GM21447 (cell line): ENCODE results near the gene DLGAP4.
A peak's percentile ranks its signal among the peaks of the same experiment; 100 is the strongest.

Experiments used
- ATAC-seq: cut with Tn5 transposase; IDR thresholded peaks from one replicate; pipeline ENCODE4 v1.9.1; 2021; ENCODE audit not compliant: unreplicated experiment

DLGAP4 gene

GRCh38 chr20:36446557-36446956, 140.4 kb downstream of the DLGAP4 start:
- no peak for ATAC-seq

- no peak for ATAC-seq
These were observed 141.0 kb downstream of the DLGAP4 start for GRCh38 chr20:36447101-36447500.

- ATAC-seq, result no peak
These were observed 143.5 kb downstream of the DLGAP4 start for GRCh38 chr20:36449663-36450062.

- ATAC-seq, result no peak
These were observed 148.2 kb downstream of the DLGAP4 start for GRCh38 chr20:36454332-36454697.

- no peak for ATAC-seq
These were observed 148.7 kb downstream of the DLGAP4 start for GRCh38 chr20:36454698-36455427.

- ATAC-seq, result no peak
These were observed 150.0 kb downstream of the DLGAP4 start for GRCh38 chr20:36455972-36456625.

GRCh38 chr20:36460648-36461599, 154.8 kb downstream of the DLGAP4 start:
- peak; percentile 47 for ATAC-seq

- ATAC-seq, result peak; percentile 15
These were observed 155.7 kb downstream of the DLGAP4 start for GRCh38 chr20:36461600-36462439.

- no peak for ATAC-seq
These were observed 156.5 kb downstream of the DLGAP4 start for GRCh38 chr20:36462440-36463211.

GRCh38 chr20:36463212-36464061, 157.3 kb downstream of the DLGAP4 start:
- ATAC-seq, result no peak

- ATAC-seq, result no peak
These were observed 159.3 kb downstream of the DLGAP4 start for GRCh38 chr20:36465109-36466080.

- ATAC-seq, result no peak
These were observed 159.9 kb downstream of the DLGAP4 start for GRCh38 chr20:36466089-36466488.

GRCh38 chr20:36467076-36467999, 161.2 kb downstream of the DLGAP4 start:
- no peak for ATAC-seq

- ATAC-seq, result no peak
These were observed 162.2 kb downstream of the DLGAP4 start for GRCh38 chr20:36468149-36469000.

GRCh38 chr20:36469973-36470372, 163.8 kb downstream of the DLGAP4 start:
- ATAC-seq, result no peak
